NOMO-1 treated with DMSO at 0.1 percent for 48 hours (cell line): Measurements from ENCODE around the gene YIPF3.

Source experiments
- DNase-seq: peaks from one replicate; lab custom pipeline; 2025; ENCODE audit not compliant: unreplicated experiment; lab: John Stamatoyannopoulos, UW

YIPF3 gene

DNA sequence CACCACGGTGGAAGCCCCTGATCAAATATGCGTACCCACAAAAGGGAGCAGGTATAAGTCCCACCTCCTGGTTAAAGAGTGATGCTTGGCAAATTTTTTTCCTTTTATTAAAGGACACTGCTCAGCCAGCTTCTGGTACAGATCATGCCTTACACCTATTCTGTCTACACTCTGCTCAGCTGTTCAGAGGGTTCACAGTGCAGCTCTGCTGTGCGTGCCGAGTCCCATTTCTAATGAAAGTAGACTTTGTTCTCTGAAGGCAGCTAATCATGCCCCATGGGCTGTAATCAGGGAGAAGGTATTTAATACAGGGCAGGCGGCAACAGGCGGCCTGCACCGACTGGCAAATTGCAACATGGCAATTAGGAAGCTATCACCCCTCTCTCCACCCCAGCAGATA, 22.9 kb downstream of the YIPF3 start:
- DNase-seq: no peak

DNA sequence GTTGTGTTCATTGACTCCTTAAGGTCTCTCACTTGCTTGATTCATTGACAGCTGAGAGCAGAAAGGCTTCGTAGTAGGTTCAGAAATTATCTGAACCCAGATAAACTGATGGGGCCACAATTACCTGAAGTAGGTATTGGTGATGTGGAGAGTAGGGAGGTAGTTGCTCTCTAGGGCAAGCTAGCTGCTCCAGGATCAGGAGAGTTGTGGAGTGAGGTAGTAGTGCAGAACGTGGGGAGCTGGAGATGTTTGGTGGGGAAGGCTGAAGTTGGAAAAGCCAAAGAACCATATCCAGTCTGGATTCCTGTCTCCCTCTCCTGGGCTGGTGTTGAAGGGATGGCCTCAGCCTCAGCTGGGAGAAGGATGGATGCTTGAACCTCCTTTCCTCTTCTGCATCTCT, 23.5 kb downstream of the YIPF3 start:
- DNase-seq: no peak

DNA sequence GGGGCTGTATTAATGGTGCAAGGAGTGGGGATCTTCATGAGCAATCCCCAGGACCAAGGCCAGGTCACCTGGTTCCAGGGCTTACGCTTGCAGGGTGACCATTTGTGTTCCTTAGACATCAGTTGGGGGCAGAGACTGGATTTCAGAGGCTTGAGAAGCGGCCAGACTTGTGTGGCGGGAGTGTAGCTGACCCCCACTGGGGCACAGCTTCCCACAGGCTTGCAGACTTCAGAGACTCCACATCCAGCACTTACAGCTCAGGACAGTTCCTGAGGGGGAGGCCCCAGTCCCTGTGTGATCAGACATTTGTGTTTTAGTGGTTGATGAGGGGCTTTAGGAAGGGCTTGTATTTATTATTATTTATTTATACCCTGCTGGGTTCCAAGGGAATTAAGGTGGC, 24.1 kb downstream of the YIPF3 start:
- DNase-seq: no peak

DNA sequence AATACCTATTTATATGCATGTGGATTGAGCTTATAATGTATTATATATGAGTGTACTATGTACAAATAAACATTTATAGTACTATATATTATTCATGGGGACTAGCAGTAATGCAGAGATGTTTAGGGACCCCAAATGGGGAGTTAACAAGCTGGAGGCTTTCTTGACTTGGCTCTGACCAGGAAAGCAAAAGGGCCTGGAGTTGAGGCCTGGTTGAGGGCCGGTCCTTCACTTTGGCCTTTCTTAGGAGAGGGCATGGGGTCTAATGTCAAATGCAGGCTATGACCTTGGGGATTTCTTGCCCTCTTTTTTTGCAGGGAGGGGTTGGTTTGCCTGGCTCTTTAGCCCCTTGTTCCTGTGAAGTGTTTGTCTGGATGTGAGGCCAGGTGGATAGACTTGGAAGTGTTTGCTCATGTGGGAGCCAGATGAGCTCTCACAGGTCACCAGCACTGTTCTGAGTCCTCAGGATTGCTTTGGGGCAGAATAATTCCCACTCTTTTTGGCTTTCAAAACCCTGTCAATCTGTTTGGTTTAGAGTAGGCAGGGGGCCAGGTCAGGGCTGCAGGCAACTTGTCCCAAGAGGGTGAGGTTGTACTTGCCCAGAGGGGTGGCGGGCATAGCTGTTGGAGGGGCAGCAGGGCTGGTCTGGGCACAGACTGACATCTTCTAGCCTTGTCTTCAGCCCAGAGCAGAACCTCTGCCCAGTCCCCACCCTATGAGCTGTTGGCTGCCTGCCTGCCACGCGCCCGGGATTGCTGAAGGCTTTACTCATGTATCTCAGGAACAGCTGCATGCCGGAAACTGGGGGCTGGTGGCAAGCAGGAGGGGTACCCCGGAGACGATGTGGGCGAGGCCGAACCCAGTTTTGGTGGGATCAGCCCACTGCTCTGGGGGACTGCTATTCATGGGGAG, 24.7 kb downstream of the YIPF3 start:
- no peak for DNase-seq

DNA sequence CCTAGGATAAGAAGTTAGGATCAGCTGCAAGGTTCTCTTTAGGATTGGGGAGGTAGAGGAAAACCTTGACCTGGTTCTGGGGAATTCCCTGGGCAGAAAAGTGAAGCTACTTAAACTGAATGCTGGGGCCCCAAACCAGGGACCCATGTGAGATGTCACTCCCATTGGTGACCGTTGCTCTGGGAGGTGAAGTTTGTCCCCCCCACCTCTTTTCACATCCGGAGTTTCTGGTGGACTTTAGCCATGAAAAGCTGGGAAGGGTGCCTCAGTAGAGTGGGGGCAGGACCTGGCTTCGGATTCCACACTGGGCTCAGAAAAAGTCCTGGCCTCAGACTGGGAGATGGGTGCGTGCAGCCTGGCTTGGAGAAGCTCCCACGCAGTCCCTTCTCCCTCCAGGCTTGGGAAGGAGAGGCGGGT, 26.2 kb downstream of the YIPF3 start:
- no peak for DNase-seq

DNA sequence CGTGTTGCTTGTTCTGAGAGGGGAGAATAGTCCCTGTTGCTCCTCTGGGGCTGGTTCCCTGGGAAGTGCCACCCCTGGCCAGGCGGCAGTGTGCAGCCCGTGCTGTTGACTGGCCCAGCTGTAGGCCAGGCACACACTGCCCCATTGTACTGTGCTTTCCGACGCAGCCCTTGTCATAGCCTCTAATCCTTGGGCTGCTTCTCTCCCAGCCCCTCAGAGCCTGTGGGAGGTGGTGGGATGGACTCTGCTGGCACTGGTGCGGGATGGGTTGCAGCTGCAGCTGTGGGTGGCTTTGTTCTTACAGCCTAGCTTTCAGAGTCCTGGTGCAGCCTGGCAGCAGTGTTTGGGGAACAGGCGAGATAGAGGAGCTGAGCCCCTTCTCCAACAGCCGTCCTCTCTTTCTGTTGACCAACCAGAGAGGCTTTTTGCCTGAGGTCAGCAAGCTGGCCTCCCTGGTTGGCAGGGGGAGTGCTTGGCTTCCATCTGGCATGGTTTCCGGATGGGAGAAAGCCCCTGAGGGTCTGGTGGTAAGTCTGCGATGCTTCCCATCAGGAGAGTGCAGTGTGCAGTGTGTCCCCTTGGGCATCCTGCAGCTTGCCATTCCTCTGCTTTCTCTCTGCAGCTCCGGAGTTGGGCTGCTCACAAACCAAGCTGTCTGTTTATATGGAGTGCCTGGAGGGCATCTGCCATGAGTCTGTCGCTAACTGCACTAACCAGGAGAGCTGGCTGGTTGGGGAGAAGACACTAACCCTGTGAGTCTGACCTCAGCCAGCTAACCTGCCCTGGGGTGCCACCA, 27.3 kb downstream of the YIPF3 start:
- no peak for DNase-seq

DNA sequence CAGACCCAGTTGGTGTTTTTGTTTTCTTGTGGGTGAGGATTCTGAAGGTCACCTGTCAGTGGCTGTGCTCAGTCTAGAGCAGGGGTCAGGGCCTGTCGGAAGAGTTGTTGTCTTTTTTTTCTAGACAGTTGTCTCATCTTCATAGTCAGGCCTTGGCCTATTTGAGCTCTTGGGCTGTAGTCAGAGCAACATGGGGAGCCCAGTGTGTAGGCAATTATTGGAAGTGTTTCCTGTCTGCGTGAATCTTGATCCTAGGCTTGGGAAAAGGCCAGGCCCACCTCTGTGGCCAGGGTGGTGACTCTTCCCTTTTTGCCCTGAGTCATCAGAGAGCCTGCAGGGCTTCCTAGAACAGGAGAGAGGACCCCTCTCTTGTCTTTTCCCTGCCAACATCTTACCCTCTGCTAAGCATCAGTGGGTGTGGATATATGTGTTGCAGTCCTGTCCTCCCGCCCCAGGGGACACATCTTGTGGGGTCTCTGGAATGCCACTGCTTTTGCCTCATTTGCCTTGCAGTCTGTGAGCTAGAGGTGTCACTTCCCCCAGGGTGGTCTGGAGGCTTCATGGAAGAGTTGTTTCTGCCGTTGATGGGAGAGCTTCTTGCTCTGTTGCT, 28.0 kb downstream of the YIPF3 start:
- DNase-seq: no peak

DNA sequence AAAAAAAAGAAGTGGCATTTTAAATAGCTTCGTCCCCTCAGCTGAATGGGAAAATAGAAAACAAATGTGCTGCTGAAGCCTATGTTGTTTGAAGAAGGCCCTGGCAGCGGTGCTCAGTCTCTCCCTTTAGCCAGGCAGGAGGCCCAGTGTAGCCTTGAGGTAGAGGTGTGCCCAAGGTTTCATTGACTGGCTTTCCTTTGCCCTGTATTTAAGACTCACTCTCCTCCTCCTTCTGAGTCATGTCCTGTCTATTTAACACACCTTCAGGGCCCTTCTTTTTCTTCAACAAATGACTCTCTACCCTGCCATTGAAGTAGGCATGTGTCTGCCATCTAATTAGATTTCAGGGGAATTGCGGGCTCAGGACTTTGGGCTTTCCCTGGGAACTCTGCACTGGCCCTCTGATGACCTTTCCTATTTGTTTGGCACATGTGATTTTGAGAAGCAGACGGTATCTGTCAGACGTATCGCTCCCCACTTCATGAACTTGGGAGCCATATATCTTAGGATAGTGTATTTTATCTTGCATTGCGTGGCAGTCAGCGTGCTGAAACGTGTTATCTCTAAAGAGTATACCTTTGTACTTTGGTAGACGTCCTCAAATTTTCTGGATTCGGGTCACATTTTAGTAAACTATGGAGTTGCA, 35.0 kb downstream of the YIPF3 start:
- no peak for DNase-seq

DNA sequence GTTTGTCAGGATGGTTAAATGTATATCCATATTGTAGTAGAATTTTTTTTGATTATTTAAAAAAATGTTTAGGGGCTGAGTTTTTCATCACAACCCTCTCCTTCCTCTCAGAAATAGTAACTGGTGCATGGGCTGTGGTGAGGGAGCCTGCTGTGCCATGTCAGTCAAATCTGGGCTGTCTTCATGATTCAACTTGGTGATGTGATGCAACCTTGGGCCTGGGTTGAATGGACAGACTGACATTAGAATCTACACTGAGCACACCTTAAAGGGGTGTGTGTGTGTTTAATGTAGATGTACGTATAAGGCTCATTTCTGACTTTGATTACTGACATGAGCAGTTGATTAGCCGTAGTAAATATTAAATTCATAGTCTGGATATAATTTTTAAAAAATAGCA, 35.7 kb downstream of the YIPF3 start:
- DNase-seq: no peak

DNA sequence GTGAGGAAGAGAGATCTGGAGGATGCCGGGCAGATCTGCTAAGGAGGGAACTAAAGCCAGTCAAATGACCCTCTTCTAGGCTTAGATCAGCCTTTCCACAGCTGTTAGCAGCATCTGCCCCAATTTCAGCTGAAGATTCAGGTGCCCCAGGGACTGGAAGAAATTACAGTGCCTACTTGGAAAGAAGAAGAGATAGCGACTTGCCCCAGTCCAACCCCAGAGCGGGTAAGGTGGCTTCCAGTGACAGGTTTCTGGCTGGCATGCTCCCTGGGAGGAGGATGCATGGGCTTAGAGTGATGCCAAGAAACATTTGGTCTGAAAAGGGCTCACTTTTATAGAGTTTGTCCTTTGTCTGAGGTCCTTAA, 38.7 kb downstream of the YIPF3 start:
- DNase-seq: no peak

DNA sequence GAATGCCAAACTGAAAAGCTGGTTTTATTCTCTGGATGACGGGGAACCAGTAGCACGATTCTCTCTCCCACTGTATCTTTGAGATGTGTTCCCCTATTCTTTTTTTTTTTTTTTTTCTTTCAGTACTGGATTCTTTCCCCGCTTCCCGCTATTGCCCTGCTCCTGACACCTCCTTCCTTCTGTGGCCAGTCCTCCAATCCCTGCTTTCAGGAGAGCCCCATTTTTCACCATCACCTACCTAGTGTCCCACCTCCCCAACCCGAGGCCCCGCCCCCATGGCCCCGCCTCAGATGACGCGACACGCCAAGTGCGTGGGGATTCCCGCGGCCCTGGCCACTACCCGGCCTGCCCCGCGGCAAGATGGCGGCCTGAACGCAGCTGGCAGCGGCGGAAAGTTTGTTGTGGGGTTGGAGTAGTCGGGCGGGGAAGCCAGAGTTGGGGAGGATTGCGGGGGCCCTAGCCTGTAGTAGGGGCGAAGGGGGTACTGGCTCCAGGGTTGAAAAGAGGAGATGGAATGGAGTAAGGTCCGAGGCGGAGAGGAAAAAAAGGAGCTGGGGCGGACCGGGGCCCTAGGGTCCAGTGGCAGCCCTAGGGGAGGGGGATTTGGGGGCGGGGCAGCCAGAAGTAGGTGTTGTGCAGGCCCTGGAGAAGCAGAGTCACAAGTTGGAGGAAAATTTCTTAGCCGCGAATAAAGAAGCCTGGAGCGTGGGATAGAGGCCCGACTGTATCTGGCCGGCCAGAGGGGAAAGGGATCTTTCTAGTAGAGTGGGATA, 39.3 kb downstream of the YIPF3 start, which contains the start of gene TJAP1:
Gene TJAP1, plus strand, starts transcription at position 336 of the 773 bp plus-strand sequence. CDS start 21,432 bp downstream, outside the sequence.
- DNase-seq: peak; percentile 72

DNA sequence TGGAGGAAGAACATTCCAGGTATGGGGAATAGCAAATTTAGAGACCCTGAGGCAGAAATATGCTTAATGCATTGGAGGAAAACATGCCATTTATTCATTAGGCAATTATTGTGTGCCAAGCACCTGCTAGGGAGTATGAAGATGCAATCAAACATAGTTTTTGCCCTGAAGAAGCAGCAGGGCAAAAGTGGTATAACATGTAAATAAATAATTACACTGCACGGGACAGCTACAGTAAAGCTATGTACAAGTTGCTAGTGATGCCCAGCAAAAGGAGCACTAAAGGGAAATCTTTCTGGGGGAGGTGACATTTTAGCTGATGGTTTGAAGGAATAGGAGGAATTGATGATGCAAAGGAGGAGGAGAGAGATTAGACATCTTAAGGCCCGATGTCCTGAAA, 40.0 kb downstream of the YIPF3 start:
- no peak for DNase-seq

DNA sequence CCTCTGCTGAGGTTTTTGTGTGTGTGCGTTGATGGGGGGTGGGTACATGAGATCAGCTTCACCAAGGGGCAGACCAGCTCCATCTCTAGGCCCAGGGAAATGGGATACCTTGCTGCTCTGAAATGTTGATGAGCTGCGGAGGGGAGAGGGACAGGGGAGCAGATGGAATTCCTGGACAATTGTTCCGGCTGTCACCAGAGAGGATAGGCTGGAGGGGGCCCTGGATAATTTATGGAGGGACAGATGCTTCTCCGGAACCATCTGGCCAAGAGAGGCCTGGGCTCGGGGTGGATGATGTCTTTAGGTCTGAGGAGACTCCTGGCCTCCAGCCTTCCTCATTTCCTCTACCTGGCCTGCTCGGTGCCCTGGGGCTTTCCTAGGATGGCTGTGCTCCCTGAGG, 41.2 kb downstream of the YIPF3 start:
- DNase-seq: no peak

DNA sequence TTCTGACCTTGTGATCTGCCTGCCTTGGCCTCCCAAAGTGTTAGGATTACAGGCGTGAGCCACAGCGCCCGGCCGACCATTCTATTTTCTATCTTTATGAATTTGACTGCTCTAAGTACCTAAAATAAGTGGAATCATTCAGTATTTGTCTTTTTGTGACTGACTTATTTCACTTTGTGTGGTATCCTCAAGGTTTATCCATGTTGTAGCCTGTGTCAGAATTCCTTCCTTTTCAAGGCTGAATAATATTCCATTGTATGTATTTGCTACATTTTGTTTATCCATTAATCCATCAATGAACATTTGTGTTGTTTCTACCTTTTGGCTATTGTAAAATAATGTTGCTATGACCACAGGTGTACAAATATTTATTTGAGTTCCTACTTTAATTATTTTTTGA, 44.2 kb downstream of the YIPF3 start:
- no peak for DNase-seq

DNA sequence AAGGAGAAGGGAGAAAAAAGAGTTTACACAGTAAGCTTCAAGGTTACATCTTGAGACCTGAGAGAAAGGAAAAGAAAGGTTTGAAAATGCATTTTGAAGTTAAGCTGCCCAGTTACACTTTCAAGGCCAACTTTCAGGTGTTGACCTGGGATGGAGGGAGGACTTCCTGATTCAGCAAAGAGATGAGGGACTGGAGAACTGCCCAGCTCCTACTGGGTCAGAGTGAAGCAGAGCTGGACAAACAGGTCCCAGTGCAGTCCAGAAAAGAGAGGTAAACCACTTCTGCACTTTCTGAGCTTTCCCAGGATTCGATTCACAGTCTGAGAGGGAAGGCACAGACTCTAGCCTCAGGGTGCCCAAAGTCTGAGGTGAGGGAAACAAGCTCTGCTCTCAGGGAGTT, 45.3 kb downstream of the YIPF3 start:
- DNase-seq: no peak

DNA sequence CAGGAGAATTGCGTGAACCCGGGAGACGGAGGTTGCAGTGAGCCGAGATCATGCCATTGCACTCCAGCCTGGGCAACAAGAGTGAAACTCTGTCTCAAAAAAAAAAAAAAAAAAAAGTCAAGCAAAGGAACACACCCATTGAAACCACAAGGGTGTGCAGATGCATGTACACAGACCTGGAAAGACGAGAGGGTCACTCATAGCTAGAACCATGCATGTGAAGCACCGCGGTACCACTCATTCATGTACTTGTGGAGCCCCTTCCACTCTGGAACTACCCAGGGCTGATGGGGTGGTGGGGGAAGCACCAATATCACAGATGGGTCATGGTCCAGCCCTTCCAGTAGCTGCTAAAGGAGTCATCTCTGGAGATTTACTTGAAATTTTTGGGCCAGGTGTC, 46.8 kb downstream of the YIPF3 start:
- no peak for DNase-seq

DNA sequence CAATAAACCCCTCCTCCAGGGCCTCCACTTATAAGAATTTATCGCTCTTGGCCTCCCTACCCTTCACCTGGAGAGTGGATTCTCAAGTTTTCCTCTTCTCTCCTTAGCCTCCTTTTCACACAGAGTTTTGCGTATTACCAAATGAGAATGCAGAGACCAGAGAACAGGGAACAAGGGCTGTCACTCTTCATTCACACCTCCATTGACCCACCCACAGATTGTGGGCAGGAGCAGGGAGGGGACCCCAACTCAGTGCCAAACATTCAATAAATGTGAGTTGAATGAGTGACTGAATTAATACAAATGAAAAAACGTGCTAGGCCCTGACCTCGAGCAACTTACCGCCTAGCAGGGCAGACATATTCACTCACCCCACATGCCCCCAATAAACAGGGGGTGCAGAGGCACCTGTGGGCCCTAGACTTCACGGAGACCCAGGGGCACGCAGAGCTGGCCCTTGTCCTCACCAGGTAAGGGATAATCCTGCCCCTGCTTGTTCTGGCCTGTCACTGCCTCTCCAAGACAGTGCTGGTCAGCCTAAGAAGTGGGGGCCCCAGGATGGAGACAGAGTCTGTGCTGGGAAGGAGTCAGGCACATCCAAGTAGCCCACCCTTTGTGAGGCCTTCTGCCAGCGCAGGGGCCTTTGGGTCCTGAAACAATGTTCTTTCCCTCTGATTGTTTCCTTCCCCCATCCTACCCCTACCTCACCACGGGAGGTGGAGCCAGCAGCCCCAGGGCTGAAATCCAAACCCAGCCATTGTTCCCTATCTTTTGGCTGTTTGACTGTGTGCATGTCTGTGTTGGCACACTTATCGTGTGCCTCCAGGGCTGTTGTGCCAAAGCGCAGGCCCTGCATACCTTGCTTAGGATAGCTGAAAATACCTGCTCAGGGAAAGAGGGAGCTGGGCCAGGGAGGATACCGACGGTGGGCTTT, 47.7 kb downstream of the YIPF3 start:
- no peak for DNase-seq

DNA sequence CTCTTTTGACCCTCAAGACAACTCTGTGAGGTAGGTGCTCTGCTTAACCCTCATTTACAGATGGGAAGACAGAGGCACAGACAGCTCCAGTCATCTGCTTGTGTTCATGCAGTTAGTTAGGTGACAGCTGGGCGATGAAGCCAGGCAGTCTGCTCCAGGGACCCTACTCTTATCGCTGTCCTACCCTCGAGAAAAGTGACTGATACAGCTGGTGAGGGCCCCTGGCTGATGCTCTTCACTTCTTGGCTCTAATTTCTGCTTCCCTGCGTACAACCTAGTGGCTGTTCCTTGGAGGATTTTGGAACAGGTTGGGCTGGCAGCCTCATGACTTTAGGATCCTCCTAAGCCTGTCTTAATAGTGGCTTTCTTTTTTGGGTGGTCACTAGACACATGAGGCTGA, 48.5 kb downstream of the YIPF3 start:
- DNase-seq: no peak

DNA sequence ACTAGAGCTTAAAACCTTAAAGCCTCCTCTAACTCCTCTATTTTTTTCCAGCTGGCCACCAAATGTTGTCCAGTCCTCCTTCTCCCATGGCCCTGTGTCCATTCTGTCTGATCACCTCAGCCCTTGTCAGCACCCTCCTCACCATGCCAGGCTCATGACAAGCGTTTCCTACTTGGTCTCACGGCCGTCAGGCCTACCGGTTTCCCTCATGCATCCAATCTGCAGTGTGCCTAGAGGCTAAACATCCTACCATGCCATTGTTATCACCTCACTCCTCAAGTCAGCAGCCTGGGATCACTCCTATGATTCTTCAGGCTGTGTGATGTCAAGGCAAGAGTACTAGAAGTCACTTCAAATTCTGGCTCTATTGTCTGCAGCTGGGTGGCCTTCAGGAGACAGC, 49.0 kb downstream of the YIPF3 start:
- no peak for DNase-seq
